HS-27A (cell line): ENCODE measurements around the gene RNPC3.
"Not testable (repeated sequence)": the region's sequence is repeated elsewhere in the genome, so short reads cannot be mapped to it uniquely, and the experiment has no call there.

Experiments
- DNase-seq: peaks from one replicate; pipeline ENCODE4 v3.0.0-alpha.2; 2012; ENCODE audit warnings: low read depth, missing footprints

Gene RNPC3

DNA sequence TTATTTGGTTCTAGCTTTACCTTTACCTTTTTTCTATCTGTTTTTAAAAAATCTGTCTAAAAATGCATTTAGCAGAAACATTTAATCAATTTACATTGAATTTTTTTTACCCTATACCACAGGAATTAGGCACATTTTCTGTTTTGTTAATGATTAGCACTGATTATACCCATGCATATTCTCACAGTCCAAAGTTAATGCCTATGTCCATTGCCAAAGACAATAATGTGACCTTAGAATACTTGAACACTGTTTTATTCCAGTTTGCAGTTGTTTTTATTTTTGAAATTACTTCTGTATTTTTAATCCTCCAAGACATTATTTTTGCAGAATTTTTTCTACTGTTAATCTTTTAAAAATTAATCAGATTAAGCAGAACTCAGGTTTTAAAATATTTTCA lies 34.9 kb downstream of the RNPC3 start:
- no peak for DNase-seq

DNA sequence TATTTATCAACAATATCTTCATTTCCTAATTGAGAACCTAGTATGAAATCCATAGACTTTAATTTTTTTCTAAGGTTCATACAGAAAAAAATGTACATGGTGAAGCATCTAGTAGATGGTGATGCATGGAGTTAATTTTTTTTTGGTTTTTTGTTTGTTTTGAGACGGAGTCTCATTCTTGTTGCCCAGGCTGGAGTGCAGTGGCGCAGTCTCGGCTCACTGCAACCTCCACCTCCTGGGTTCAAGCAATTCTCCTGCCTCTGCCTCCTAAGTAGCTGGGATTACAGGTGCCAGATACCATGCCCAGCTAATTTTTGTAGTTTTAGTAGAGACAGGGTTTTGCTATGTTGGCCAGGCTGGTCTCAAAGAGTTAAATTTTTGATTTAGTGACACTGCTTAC lies 35.6 kb downstream of the RNPC3 start:
- DNase-seq, result not testable (repeated sequence)

DNA sequence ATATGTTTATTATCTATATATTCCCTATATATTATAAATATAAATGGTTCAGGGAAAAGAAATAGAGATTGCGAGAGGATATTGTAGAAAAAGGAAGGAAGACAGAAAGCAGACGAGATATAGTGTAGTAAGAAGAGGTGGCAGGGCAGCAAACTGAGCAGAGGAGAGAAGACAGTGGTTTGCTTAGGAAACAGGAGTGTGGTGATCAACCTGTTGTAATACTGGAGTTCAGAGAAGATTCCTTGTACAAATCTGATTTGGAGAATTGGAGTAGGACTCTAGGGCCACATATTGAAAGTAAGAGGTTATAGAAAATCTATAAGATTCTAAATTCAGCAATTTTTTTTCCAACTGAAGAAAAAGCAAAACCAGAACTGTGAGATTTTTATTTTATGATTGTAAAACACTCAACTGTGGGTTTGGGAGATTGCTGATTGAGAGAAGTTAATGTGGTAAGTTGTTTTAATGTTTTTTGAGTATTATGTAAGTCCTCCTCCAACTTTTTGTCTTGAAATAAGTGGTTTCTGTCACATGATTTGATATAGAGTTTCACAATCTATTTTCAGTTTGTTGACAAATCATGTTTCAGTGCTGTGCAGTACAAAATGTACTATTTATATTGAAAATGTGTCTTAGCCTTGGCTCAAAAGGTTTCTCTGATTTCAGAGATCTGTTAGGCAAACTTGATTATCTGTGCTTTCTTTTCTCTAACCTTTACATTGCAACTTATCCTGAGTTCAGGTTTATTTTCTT lies 36.3 kb downstream of the RNPC3 start:
- DNase-seq, result no peak

DNA sequence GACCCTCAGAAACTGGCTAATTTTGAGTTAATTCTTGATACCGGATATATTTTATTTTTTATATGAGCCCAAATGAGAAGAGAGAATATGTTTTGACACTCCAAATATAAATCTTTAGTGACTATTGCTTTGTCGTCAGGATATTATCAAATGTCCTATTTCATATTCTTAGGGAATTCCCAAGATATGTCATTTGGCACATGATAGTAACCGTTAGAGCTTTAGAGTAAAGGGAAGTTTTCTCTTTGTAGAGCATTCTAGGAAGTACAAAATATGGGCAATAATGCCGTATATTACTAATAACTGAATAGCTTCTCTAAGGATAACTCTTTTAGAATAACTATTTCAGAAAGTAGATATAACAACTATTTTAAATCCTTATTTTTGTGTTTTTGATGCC lies 37.6 kb downstream of the RNPC3 start:
- no peak for DNase-seq

DNA sequence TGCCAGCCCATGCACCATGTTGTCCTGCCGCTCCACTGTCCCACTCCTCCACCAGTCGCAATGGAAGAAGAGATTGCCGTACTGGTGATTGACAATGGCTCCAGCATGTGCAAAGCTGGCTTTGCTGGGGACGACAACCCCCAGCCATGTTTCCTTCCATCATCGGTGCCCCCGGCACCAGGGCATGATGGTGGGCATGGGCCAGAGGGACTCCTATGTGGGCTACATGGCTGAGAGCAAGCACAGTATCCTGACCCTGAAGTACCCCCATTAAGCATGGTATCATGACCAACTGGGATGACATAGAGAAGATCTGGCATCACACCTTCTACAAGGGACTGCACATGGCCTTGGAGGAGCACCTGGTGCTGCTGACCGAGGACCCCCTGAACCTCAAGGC lies 44.0 kb downstream of the RNPC3 start:
- no peak for DNase-seq

DNA sequence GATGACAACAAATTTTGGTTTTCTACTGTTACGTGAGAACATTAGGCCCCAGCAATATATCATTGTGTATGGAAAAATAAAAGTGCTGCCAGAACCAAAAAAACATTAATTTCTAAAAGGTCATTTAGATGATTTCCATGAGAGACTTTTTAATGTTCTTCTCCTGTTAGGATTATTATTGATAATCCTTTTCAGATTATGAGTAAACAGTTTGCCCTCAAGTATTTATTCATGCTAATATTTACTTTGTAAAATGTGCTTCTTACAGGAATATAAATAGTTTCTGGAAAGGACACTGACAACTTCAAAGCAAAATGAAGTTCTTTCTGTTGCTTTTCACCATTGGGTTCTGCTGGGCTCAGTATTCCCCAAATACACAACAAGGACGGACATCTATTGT lies 45.8 kb downstream of the RNPC3 start, which contains the start of gene AMY2B:
Gene AMY2B (plus strand): TSS at position 301 of the 400 bp plus-strand sequence. CDS start 14 bp downstream, at position 315.
- not testable (repeated sequence) for DNase-seq

DNA sequence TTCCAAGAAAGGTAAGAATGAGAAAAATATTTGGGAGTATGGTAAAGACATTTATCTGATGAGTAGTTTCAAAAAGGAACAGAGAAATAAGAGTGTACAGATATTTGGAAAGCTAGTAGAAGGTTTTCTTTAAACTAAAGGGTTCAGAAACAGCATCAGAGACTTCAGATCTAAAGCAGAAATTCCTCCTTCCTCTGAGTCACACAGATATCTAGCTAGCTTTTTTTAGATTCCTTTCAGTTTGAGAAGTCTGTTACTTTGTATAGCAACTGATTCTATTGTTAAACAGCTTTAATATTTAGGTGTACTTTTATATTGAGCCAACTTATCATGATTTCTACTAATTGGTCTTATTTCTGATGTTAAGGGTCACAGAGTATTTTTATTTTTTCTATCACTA lies 50.6 kb downstream of the RNPC3 start:
- DNase-seq, result no peak

DNA sequence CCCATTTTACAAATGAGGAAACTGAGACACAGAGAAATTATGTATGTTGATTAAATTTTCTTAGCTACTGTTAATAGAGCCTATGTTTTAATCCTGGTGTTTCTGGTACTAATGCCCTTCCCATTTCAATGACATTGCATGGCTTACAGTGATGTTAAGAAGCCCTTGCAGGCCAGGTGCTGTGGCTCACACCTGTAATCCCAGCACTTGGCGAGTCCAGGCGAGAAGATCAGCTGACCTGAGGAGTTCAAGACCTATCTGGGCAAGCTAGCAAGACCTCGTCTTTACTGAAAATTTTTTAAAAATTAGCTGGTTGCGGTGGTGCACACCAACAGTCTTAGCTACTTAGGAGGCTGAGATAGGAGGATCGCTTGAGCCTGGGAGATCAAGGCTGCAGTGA lies 51.3 kb downstream of the RNPC3 start:
- DNase-seq, result not testable (repeated sequence)

DNA sequence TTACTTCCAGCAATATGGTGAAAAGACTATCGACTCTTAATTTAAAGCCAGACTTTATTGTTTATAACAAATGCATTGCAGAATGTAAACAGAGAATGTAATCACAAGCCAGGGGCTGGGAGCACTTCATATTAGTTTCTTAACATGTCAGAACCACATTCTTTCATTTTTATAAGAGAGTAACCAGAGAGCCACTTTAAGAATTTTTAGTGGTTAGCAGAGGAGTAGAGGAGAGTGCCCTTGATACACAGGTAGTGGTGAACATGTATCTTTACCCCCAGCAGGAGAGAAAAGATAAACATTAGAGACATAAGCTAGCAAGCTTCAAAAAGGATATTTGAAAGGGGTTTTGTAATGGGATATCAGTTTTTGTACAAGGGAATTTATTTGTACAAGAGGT lies 57.0 kb downstream of the RNPC3 start:
- no peak for DNase-seq

DNA sequence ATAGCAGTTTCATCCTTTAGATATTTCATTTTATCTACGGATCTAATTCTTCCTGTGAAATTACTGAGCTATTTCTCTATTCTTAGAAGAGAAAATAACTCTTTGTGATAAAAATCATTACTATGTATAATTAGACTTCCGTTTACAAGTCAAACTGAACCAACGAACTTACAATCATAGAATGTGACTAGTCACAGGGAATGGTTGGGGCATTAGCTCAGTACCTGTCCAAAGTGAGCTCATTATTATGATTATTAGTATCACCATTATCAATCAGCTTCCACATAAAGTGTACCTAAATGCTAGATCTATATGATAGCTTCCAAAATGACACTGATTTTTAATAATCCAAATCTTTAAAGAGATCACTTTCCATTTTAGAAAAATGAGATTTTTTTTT lies 58.4 kb downstream of the RNPC3 start:
- DNase-seq, result no peak

DNA sequence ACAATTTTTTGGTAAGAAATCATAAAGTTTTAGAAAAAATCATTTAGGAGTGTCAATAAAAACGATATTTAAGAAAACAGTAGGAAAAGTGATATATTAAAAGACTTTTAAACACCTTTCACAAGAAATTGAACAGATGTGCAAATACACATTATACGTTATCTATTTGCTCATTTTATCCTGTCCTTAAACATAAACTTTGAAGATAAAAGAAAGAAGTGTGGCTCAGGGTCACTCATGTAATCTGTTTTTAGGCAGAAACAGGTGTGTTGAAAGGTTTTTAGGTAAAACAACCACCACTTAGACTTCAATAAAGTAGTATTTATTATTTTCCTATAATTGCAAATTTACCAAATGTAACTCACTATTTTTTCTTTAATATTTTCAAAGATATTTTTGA lies 59.0 kb downstream of the RNPC3 start:
- no peak for DNase-seq

DNA sequence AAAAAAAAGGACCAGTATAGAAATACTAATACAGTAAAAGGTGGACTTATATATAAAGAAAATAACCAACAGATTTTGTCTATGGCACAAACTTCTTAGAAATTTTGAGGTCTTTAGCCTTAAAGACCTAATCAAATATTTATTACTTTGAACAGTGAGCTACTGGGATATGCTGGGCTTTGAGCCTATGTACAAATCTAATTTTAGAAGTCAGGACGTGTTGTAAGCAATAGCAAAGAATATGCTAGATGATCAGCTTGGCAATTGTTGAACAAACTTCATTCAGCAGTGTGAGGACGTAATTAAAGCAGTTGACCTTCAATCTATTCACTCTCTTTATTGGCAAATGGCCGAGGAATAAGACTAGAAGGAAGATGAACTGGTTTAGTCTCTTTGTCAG lies 77.2 kb downstream of the RNPC3 start:
- DNase-seq, result not testable (repeated sequence)
